Neutrophil (primary cell): ENCODE results near the gene SIGLEC14.

Experiments
- H3K27ac ChIP-seq: fragments of 200-600 bp; sonication (generic); 2 replicates; pipeline ENCODE4 v1.5.1; 2016; ENCODE audit warnings: mild to moderate bottlenecking, moderate library complexity
- H3K27me3 ChIP-seq: fragments of 200-600 bp; sonication (generic); 2 replicates; pipeline ENCODE4 v1.6.0; 2016; ENCODE audit warnings: mild to moderate bottlenecking
- H3K36me3 ChIP-seq: fragments of 200-600 bp; sonication (generic); 2 replicates; pipeline ENCODE4 v1.5.1; 2017
- H3K4me1 ChIP-seq, 2 experiments: fragments of 200-600 bp in 1 of 2; sonication (generic) in 1 of 2; 1 replicate in 1 of 2; 2 replicates in 1 of 2; pipeline versions ENCODE4 v1.5.1 to v1.6.1; 2013 to 2016; ENCODE audit warnings: low read depth in 1 of 2, low read length in 1 of 2, mild to moderate bottlenecking in 1 of 2, moderate library complexity in 1 of 2; ENCODE audit not compliant: control insufficient read depth in 1 of 2, insufficient read depth in 1 of 2
- H3K4me3 ChIP-seq, 2 experiments: fragments of 200-600 bp in 1 of 2; sonication (generic) in 1 of 2; 1 replicate in 1 of 2; 2 replicates in 1 of 2; pipeline ENCODE4 v1.5.1; 2013 to 2016; ENCODE audit warnings: low read depth in 1 of 2, low read length in 1 of 2, mild to moderate bottlenecking in 1 of 2, moderate library complexity in 1 of 2
- H3K9me3 ChIP-seq: fragments of 200-600 bp; sonication (generic); 2 replicates; pipeline ENCODE4 v1.5.1; 2016
- TF ChIP-seq, protein P1 (sequence below): fragments of 200-600 bp; sonication (generic); IDR thresholded peaks from 2 replicates; pipeline ENCODE4 v1.5.1; 2016; ENCODE audit warnings: antibody characterized with exemption

The SIGLEC14 gene

DNA sequence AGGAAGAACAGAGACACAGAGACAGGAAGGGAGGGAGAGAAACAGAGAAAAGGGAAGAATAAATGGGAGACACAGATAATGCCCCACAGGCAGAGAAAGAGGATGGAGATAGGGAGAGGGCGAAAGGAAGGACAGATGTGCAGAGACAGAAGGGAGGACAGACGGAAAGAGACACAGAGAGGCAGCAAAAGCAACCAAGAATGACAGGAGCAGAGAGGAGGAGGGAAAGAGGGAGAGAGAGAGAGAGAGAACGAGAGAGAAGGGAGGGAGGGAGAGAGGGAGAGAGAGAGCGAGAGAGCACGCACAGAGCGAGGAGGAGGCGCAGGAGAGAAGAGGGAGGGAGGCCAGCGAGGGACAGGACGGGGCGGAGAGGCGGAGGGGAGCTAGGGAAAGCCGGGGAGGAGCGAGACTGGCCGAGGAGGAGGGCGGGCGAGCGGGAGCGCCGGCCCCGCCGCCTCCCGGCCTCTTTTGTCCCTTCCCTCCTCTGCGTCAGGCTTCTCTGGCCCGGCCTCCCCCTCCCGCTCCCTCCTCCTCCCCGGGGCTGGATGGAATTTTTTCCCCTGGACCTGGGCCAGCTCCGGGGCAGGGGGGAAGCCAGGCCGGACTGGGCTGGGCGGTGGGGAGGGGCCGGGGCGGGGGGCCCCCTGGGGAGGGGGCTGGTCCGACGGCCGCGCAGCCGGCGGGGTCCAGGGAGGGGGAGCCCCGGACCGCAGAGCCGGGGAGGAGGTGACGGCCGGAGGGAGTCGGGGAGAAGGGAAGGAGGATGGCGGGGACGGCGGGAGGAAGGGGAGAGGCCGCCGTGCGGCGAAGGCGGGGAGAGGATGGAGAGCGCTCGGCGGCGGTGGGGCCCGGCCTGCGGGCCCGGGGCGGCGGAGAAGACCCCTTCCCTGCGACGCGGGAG lies 42.3 kb upstream of the SIGLEC14 start:
- Histone ChIP-seq H3K4me3 (peak overlapping the region in 1 of 2 experiments; percentile 74), H3K27me3 (peaks cover 100% of the 10 kb centered on the region), H3K27ac (peak overlapping the region; percentile 70), H3K9me3 (no peaks in the 10 kb centered on the region), H3K36me3 (no peaks in the 10 kb centered on the region), H3K4me1 (peaks cover 15 to 32% of the 10 kb centered on the region in 2 experiments)
- TF ChIP-seq, protein P1, sequence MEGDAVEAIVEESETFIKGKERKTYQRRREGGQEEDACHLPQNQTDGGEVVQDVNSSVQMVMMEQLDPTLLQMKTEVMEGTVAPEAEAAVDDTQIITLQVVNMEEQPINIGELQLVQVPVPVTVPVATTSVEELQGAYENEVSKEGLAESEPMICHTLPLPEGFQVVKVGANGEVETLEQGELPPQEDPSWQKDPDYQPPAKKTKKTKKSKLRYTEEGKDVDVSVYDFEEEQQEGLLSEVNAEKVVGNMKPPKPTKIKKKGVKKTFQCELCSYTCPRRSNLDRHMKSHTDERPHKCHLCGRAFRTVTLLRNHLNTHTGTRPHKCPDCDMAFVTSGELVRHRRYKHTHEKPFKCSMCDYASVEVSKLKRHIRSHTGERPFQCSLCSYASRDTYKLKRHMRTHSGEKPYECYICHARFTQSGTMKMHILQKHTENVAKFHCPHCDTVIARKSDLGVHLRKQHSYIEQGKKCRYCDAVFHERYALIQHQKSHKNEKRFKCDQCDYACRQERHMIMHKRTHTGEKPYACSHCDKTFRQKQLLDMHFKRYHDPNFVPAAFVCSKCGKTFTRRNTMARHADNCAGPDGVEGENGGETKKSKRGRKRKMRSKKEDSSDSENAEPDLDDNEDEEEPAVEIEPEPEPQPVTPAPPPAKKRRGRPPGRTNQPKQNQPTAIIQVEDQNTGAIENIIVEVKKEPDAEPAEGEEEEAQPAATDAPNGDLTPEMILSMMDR, result peak; percentile 25

DNA sequence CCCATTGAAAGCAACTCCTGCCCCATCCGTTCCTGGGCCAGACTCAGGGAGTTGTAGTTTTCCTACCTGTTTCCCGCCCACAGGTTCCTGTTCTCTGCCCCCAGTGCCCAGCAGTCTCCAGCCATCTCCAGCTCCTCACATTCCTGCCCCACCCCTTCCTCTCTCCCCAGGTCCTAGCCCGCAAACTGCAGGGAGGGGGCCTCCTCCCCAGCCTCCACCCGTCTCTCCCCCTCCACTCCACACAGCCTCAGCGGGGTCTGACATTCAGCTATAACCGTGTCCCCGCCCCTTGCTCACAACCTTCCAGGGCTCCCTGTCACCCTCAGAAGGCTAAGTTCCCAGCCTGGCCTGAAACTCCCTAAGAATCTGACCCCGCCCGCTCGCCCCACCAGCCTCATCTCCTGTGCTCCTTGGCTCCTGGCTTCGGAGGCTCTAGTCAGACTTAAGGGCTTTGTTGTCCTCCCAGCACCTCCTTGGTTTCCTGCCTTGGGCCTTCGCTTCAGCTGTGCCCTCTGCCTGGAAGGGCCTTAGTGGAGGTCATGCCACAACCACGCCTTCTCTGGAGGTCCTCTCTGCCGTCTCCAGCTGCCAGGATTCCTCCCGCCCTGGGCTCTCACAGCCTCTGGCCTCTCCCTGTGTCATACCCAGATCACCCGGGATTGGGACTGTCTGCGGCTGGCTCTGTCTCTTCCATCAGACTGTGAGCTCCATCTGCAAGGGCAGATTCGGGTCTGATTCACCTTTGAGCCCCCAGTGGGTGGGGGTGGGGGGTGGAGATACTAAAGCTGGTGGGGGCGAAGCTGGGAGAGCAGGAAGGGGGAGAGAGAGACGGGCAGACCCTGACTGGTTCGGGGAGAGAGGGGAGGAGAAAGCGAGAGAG lies 41.4 kb upstream of the SIGLEC14 start:
- TF ChIP-seq, protein P1, result no peak
- Histone ChIP-seq H3K36me3 (no peaks in the 10 kb centered on the region), H3K4me1 (peaks cover 15 to 32% of the 10 kb centered on the region in 2 experiments), H3K27ac (no peak overlapping the region), H3K9me3 (no peaks in the 10 kb centered on the region), H3K4me3 (peak overlapping the region in 1 of 2 experiments; percentile 74), H3K27me3 (peaks cover 100% of the 10 kb centered on the region)

DNA sequence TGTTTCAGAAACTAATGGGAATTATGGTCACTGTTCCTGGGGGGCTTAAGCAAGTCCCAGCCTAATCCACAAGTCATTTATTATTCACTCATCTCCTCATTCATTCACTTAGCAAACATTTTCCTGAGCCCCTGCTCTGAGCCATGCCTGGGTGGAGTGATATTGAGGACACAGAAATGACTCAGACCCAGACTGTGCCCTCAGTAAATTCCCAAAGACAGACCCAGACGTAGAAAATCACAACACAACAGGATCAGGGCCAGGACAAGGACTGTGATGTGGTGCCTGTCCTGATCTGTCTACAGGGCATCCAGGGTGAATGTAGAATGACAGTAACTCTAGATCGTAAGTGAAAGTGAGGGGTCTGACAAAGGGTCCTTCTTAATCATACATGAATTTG lies 39.5 kb upstream of the SIGLEC14 start:
- TF ChIP-seq, protein P1, result no peak

DNA sequence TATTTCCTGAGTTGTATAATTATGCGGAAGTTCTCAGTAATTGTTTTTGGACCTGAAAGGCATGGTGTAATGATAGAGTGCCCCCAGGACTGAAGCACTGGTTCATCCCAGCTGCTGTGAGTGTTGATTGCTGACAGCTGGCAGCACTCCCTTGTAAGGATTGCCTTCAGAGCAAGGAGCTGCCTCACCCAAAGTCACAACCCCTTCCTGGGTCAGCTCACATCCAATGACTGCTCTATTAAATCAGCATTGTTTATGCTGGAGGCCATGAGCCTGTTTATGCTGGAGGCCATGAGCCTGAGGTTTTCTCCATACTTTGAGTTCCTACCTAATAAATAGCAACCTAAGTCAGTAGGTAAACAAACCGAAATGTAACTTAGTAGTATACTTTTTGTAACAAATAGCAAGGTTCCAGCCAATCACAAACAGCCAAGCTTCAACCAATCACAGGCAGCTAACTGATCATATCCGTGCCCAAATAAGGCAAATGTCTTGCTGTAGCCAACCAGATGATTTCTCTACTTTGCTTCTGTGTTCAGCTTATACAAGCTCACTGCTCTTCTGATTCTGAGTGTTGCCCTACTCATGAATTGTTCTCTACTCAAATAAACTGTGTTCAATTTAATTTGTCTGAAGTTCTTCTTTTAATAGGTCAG lies 34.8 kb upstream of the SIGLEC14 start:
- Histone ChIP-seq H3K9me3 (no peaks in the 10 kb centered on the region), H3K27me3 (peaks cover 92% of the 10 kb centered on the region), H3K27ac (no peak overlapping the region), H3K4me1 (no peaks in the 10 kb centered on the region), H3K4me3 (no peak overlapping the region), H3K36me3 (no peaks in the 10 kb centered on the region)
- TF ChIP-seq, protein P1, result no peak

More for the DNA sequence above, 39.5 kb upstream of the SIGLEC14 start:
- Histone ChIP-seq H3K36me3 (no peaks in the 10 kb centered on the region), H3K4me3 (no peak overlapping the region), H3K9me3 (no peaks in the 10 kb centered on the region), H3K4me1 (peaks cover 12 to 29% of the 10 kb centered on the region in 2 experiments), H3K27ac (no peak overlapping the region), H3K27me3 (peaks cover 99% of the 10 kb centered on the region)

DNA sequence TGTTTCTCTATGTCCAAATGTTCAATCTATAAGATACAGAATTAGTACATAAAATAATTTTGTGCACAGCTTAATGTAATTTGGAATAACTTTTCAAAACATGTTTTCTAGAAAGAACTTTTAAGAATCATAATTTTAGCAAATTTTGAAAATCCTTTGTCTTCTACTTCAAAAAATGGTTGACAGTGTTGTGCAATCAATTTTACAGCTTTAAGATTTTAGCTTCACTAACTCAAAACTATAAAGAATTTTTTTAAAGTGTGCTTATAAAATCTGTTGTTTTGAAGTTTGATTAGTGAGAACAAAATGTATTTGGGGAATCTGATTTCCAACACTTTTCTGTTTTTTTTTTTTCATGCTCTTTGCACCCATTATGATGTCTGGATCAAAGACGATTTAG lies 33.8 kb upstream of the SIGLEC14 start:
- Histone ChIP-seq H3K4me1 (no peaks in the 10 kb centered on the region), H3K4me3 (no peak overlapping the region), H3K27ac (no peak overlapping the region), H3K9me3 (no peaks in the 10 kb centered on the region), H3K27me3 (peaks cover 82% of the 10 kb centered on the region), H3K36me3 (no peaks in the 10 kb centered on the region)
- TF ChIP-seq, protein P1, result no peak
